AG10803 (cell line): ENCODE measurements around the gene CENPC.

Experiments
- DNase-seq: peaks from one replicate; pipeline ENCODE4 v3.0.0; 2010; ENCODE audit warnings: low read depth
- H3K4me3 ChIP-seq: 2 replicates; pipeline ENCODE4 v1.5.1; 2011; ENCODE audit warnings: mild to moderate bottlenecking, low read length, control low read depth
- TF ChIP-seq, protein P1 (sequence below): conservative IDR thresholded peaks from 2 replicates; pipeline ENCODE4 v1.5.1; 2011; ENCODE audit warnings: mild to moderate bottlenecking, low read length, control low read depth, inconsistent platforms

Gene CENPC

GRCh38 chr4:67470871-67471270 lies 74.4 kb downstream of the CENPC start:
- TF ChIP-seq, protein P1, sequence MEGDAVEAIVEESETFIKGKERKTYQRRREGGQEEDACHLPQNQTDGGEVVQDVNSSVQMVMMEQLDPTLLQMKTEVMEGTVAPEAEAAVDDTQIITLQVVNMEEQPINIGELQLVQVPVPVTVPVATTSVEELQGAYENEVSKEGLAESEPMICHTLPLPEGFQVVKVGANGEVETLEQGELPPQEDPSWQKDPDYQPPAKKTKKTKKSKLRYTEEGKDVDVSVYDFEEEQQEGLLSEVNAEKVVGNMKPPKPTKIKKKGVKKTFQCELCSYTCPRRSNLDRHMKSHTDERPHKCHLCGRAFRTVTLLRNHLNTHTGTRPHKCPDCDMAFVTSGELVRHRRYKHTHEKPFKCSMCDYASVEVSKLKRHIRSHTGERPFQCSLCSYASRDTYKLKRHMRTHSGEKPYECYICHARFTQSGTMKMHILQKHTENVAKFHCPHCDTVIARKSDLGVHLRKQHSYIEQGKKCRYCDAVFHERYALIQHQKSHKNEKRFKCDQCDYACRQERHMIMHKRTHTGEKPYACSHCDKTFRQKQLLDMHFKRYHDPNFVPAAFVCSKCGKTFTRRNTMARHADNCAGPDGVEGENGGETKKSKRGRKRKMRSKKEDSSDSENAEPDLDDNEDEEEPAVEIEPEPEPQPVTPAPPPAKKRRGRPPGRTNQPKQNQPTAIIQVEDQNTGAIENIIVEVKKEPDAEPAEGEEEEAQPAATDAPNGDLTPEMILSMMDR, result no peak
- no peak for DNase-seq
- H3K4me3 ChIP-seq, result no peak overlapping the region

DNA sequence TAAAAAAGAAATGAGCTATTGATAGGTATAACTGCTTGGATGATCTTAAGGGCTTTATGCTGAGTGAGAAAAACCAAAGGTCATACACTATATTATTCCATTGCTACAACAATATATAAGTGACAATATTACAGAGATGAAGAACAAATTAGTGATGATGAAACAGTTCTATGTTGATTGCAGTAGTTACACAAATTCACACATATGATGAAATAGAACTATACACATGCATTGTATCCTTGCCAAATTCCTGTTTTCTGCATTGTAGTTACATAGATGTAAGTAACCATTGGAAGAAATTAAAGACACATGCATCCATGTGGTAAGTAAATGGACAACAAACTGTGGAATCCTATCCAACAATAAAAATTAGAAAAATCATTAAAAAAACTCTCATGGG lies 76.5 kb downstream of the CENPC start:
- H3K4me3 ChIP-seq, result no peak overlapping the region
- TF ChIP-seq, protein P1, result no peak
- no peak for DNase-seq

- TF ChIP-seq, protein P1, result no peak
- H3K4me3 ChIP-seq, result no peak overlapping the region
- DNase-seq, result no peak
These were observed 78.6 kb downstream of the CENPC start for GRCh38 chr4:67466751-67467150.

- no peak overlapping the region for H3K4me3 ChIP-seq
- TF ChIP-seq, protein P1, result no peak
- no peak for DNase-seq
These were observed 79.6 kb downstream of the CENPC start for GRCh38 chr4:67465763-67466052.

DNA sequence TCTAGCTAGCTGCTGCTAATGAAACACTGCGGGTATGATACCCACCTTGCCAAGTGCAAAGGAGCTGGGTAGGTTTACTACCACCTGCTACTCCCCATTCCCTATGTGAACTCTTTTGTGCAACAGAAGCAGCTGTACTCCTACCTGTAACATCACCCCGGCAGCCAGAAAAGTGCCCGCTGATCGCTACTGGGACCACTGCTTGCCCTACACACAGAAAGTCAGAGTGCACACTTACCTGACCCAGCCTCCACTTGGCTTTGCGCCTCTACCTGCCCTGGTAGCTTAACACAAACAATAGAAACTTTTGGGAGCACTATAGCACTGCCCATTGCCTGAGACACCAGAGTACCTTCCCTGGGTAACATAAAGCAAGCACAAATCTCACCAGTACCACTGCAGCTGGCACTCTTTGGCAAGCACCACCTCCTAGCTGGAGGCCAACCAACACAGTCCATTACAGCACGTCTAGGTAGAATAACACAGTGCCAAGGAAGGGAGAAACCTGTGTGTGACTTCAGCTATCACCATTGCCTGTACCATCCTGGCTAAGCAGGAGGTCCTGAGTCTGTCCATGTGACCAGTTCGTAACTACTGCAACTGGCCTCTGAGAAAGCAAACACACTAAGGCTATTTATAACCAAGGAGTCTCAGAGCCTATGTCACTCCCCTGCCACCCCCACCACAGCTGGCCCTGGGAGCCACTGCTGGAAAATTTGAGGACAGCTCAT lies 80.1 kb downstream of the CENPC start:
- TF ChIP-seq, protein P1, result no peak
- peak; percentile 26 for DNase-seq
- no peak overlapping the region for H3K4me3 ChIP-seq

DNA sequence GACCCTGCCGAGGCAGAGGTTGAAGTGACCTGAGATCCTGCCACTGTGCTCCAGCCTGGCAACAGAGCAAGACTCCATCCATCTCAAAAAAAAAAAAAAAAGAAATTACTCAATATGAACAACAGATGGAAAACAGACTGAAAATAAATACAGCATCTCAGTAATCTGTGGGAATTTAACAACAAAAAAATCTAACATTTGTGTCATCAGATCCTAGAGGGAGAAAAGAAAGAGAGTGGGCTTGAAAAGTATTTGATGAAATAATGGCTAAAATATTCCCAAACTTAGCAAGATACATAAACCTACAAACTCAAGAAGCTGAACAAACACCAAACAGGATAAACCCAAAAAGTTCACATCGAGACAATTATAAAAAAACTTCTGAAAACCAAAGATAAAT lies 84.7 kb downstream of the CENPC start:
- no peak overlapping the region for H3K4me3 ChIP-seq
- DNase-seq, result peak; percentile 55
- TF ChIP-seq, protein P1, result no peak

- no peak for DNase-seq
- TF ChIP-seq, protein P1, result no peak
- no peak overlapping the region for H3K4me3 ChIP-seq
These were observed 86.1 kb downstream of the CENPC start for GRCh38 chr4:67459164-67459563.
